Esophagus squamous epithelium (tissue), 5 donors: ENCODE results near the gene LIPC. TPM values are rescaled to one million over a fixed set of nuclear protein-coding genes. Genes with fewer than 3 reads are reported as not detected.

Experiments
- DNase-seq: peaks from one replicate; lab custom pipeline; 2025; lab: John Stamatoyannopoulos, UW
- H3K27ac ChIP-seq, 4 donors: fragments of 200-600 bp; sonication (generic); one replicate each; pipeline ENCODE4 v1.5.1; 2016 to 2019; ENCODE audit warnings: mild to moderate bottlenecking in 1 of 4
- H3K27me3 ChIP-seq, 4 donors: fragments of 200-600 bp; sonication (generic); 1 replicate in 3 of 4; 2 replicates in 1 of 4; pipeline versions ENCODE4 v1.5.1 to v1.6.0; 2017 to 2021; ENCODE audit warnings: antibody characterized with exemption in 1 of 4
- H3K36me3 ChIP-seq, 3 donors: fragments of 200-600 bp; sonication (generic); one replicate each; pipeline ENCODE4 v1.5.1; 2016 to 2019
- H3K4me1 ChIP-seq, 3 donors: fragments of 200-600 bp; sonication (generic); one replicate each; pipeline ENCODE4 v1.5.1; 2017 to 2019
- H3K4me3 ChIP-seq, 4 donors: fragments of 200-600 bp; sonication (generic); 1 replicate in 3 of 4; 2 replicates in 1 of 4; pipeline ENCODE4 v1.5.1; 2016 to 2019; ENCODE audit warnings: mild to moderate bottlenecking in 2 of 4, moderate library complexity in 1 of 4
- H3K9me3 ChIP-seq, 3 donors: fragments of 200-600 bp; sonication (generic); one replicate each; pipeline ENCODE4 v1.5.1; 2016 to 2019
- POLR2A ChIP-seq, 4 donors: fragments of 450-650 bp; IDR thresholded peaks; one replicate each; pipeline ENCODE4 v1.6.1; 2017; ENCODE audit warnings: antibody characterized with exemption in 4 of 4, mild to moderate bottlenecking in 4 of 4, moderate library complexity in 3 of 4
- WGBS, 2 donors: methylation state at CpG; one replicate each; pipeline ENCODE4 v1.1.5; 2018; 5-methylcytosine and 5-hydroxymethylcytosine counted together
- intact Hi-C: fragments of 100-400 bp; cut with DNase I; formaldehyde crosslinking; loops from one replicate; pipeline ENCODE4 v1.15.0; 2022
- total RNA-seq, 4 donors: library from RNA; depleted of rRNA; stranded (reverse); fragments of >200 nt; gene quantifications; one replicate each; pipeline ENCODE4 v1.1.0, GENCODE V29; 2016
- TF ChIP-seq, protein P1 (sequence below), 6 experiments: fragments of 450-650 bp in 4 of 6; fragments of 200-600 bp in 2 of 6; sonication (generic) in 2 of 6; IDR thresholded peaks; one replicate each; pipeline ENCODE4 v1.5.1; 2016 to 2019; ENCODE audit warnings: antibody characterized with exemption in 6 of 6, mild to moderate bottlenecking in 4 of 6, moderate library complexity in 4 of 6
- donor health status: DM: yes; HTN: yes; CAD: no.

LIPC gene
- total RNA-seq, 4 donors from 2014 or later: 0.27 to 1.1 (median 0.38) TPM; not detected in 1

DNA sequence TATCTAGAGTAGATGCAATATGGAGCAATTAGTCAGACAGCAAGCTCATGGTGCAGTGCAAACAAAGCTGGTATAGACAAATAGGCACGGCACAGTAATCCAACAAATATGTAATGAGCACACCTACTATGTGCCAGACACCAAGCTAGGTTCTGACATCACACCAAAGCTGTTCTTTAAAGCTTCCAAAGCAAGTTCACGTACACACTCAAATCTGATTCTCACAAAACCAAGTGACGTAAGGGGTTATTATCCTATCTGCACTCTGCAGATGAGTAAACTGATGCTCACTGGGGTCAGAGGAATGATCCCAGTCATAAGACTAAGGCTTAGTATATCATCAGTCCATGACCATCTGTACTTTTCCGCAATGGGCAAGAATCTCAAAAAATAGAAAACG lies 27.8 kb upstream of the LIPC start:
- H3K27me3 ChIP-seq: no peaks in the 10 kb centered on the region
- TF ChIP-seq, protein P1, sequence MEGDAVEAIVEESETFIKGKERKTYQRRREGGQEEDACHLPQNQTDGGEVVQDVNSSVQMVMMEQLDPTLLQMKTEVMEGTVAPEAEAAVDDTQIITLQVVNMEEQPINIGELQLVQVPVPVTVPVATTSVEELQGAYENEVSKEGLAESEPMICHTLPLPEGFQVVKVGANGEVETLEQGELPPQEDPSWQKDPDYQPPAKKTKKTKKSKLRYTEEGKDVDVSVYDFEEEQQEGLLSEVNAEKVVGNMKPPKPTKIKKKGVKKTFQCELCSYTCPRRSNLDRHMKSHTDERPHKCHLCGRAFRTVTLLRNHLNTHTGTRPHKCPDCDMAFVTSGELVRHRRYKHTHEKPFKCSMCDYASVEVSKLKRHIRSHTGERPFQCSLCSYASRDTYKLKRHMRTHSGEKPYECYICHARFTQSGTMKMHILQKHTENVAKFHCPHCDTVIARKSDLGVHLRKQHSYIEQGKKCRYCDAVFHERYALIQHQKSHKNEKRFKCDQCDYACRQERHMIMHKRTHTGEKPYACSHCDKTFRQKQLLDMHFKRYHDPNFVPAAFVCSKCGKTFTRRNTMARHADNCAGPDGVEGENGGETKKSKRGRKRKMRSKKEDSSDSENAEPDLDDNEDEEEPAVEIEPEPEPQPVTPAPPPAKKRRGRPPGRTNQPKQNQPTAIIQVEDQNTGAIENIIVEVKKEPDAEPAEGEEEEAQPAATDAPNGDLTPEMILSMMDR (IDR thresholded peaks at IDR 0.05): no peak
- TF ChIP-seq POLR2A (IDR thresholded peaks at IDR 0.05): no peak
- no peaks in the 10 kb centered on the region for H3K36me3 ChIP-seq
- peaks cover 0 to 10% (median 6%) of the 10 kb centered on the region in 3 donors for H3K4me1 ChIP-seq
- H3K9me3 ChIP-seq: no peaks in the 10 kb centered on the region
- intact Hi-C loops: no loop called here
- H3K27ac ChIP-seq: no peak overlapping the region
- DNase-seq: no peak
- WGBS, 2 donors: 91 to 98% methylated on average over 5 of the region's 5 CpGs
- no peak overlapping the region for H3K4me3 ChIP-seq

- intact Hi-C loops: no loop called here
- Histone ChIP-seq H3K4me3 (no peak overlapping the region), H3K9me3 (no peaks in the 10 kb centered on the region), H3K36me3 (no peaks in the 10 kb centered on the region), H3K4me1 (peaks cover 0 to 10% (median 6%) of the 10 kb centered on the region in 3 donors), H3K27me3 (no peaks in the 10 kb centered on the region), H3K27ac (no peak overlapping the region)
- no peak for DNase-seq
- WGBS, 2 donors: 77 to 87% methylated on average over 2 of the region's 2 CpGs
- TF ChIP-seq, protein P1 (IDR thresholded peaks at IDR 0.05): no peak
- no peak for TF ChIP-seq POLR2A (IDR thresholded peaks at IDR 0.05)
Observed at GRCh38 chr15:58404722-58405121, 27.1 kb upstream of the LIPC start.

DNA sequence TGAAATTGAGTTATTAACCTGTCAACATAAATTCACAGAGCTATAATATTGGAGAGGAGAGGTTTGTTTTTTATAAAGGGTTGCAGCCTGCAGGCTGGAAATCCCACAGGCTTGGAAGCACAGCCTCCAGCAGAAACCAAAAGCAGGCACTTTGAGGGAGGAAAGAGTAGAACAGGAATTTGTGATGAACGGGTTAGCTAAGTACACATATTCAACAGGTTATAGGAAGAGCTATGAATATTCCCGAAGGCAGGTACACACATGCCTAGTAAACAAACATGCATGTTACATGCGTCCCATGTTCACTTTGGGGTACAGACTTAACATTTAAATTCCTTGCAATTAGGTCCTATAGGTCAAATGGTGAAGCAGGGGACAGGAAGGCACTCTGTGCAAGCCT lies 25.9 kb upstream of the LIPC start:
- intact Hi-C loops: no loop called here
- Histone ChIP-seq H3K36me3 (no peaks in the 10 kb centered on the region), H3K4me1 (peaks cover 0 to 15% (median 6%) of the 10 kb centered on the region in 3 donors), H3K27me3 (no peaks in the 10 kb centered on the region), H3K4me3 (no peak overlapping the region), H3K27ac (no peak overlapping the region), H3K9me3 (no peaks in the 10 kb centered on the region)
- DNase-seq: no peak
- no peak for TF ChIP-seq POLR2A (IDR thresholded peaks at IDR 0.05)
- TF ChIP-seq, protein P1 (IDR thresholded peaks at IDR 0.05): no peak
- 37% methylated on average over 3 of the region's 3 CpGs for WGBS, 2 donors

- intact Hi-C loops: no loop called here
- no peak for TF ChIP-seq POLR2A (IDR thresholded peaks at IDR 0.05)
- TF ChIP-seq, protein P1 (IDR thresholded peaks at IDR 0.05): no peak
Observed at GRCh38 chr15:58406811-58407210, 25.0 kb upstream of the LIPC start.

DNA sequence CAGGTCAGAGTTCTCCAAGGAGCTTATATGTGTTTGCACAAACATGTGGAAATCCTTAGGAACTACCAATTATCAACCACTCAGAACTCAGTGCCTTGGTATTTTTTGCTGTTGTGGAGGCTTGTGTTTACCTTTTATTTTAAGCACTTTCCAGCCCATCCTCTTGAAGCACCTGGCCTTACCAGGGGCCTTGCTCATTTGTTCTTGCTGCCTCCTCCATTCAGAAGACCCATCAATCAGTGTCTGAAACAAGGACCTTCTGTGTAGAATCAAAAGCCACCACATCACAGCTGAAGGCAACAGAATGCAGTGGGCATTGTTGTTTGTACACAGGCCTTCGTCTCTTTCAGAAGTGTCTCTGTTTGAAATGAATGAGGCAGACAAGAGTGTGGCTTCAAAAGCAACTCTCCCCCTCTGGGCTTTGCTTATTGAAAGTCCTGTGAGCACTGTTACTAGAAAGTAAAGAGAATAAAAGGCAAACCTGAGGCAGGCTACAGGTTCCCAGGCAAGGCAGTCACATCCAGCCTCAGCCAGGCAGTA lies 24.5 kb upstream of the LIPC start:
- Histone ChIP-seq H3K36me3 (no peaks in the 10 kb centered on the region), H3K9me3 (no peaks in the 10 kb centered on the region), H3K27me3 (no peaks in the 10 kb centered on the region), H3K4me3 (no peak overlapping the region), H3K27ac (no peak overlapping the region), H3K4me1 (peaks cover 0 to 7% (median 0%) of the 10 kb centered on the region in 3 donors)
- 88% methylated on average over 1 of the region's 1 CpG; no CpG with 5 or more reads in 1 of the 2 donors for WGBS, 2 donors
- intact Hi-C loops: no loop called here
- TF ChIP-seq, protein P1 (IDR thresholded peaks at IDR 0.05): no peak
- no peak for TF ChIP-seq POLR2A (IDR thresholded peaks at IDR 0.05)
- DNase-seq: no peak

More at GRCh38 chr15:58406811-58407210, 25.0 kb upstream of the LIPC start:
- no peak overlapping the region for H3K4me3 ChIP-seq
- H3K4me1 ChIP-seq: peaks cover 0 to 12% (median 5%) of the 10 kb centered on the region in 3 donors
- DNase-seq: no peak
- 79 to 98% methylated on average over 3 of the region's 3 CpGs for WGBS, 2 donors
- H3K27ac ChIP-seq: no peak overlapping the region
- H3K36me3 ChIP-seq: no peaks in the 10 kb centered on the region
- no peaks in the 10 kb centered on the region for H3K9me3 ChIP-seq
- no peaks in the 10 kb centered on the region for H3K27me3 ChIP-seq
